GM12892 (cell line): Measurements from ENCODE around the gene GREB1.

ENCODE experiments used
- DNase-seq: peaks from one replicate; pipeline ENCODE4 v3.0.0; 2011; ENCODE audit not compliant: insufficient read length
- FAIRE-seq: peaks from 2 replicates; lab custom pipeline; 2011; peaks lifted over from hg19 to GRCh38; lab: Jason Lieb, UNC
- POLR2A ChIP-seq: IDR thresholded peaks from 2 replicates; pipeline ENCODE4 v1.6.1; 2011; ENCODE audit warnings: low read depth, low read length, control low read depth
- POLR2AphosphoS5 ChIP-seq: IDR thresholded peaks from 2 replicates; pipeline ENCODE4 v1.6.1; 2011; ENCODE audit warnings: low read depth, low read length, control low read depth
- TAF1 ChIP-seq: IDR thresholded peaks from 2 replicates; pipeline ENCODE4 v1.6.1; 2011; ENCODE audit warnings: low read depth, mild to moderate bottlenecking, control low read depth, low read length, borderline replicate concordance

GREB1 gene

GRCh38 chr2:11513319-11513718 is 20.5 kb upstream of the GREB1 start:
- TF ChIP-seq POLR2AphosphoS5 (no peak), TAF1 (no peak), POLR2A (no peak)
- DNase-seq (no peak), FAIRE-seq (no peak)

DNA sequence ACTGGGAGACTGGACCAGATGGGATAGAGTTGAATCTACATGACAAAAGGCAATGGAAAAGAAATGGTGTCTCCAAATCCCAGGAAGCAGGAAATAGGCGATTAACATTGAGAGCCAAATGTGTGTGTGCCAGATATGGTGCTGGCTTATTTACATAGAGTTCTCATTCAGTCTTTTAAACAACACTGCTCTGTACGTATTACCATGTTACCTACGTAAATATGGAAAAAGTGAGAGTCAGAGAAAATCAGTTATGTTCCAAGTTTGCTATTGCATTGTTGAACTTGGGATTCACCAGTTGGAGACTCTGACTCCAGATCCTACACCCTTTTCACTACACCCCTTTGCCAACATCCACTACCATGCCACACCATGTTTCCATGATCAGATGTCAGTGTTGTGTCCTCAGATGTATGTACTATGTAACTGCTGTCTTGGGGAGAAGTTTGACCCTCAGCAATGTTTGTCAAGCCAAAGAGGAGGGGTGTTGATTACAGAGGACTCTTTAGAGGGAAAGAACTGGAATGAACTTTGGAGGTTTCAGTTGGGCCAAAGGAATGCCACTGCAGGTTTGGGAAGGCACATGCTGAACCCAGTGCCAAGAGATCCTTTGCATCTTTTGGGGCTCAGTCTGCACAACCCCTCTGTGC is 19.6 kb upstream of the GREB1 start:
- no peak for DNase-seq
- TF ChIP-seq TAF1 (no peak), POLR2A (no peak), POLR2AphosphoS5 (no peak)
- FAIRE-seq: no peak

DNA sequence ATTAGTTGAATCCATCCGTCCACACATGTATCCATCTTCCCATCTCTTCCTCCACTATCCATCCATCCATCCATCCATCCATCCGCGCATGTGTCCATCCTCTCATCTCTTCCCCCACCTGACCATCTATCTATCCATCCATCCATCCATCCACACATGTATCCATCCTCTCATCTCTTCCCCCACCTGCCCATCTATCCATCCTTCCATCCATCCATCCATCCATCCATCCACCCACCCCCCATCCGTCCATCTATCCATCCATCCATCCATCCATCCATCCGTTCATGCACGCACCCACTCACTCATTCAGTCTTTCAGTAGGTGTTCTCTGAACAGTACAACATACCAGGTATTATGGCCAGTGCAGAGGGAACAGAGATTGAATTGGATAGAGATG is 18.9 kb upstream of the GREB1 start:
- FAIRE-seq (no peak), DNase-seq (no peak)
- no peak for TF ChIP-seq TAF1
- TF ChIP-seq POLR2AphosphoS5: no peak
- no peak for TF ChIP-seq POLR2A

DNA sequence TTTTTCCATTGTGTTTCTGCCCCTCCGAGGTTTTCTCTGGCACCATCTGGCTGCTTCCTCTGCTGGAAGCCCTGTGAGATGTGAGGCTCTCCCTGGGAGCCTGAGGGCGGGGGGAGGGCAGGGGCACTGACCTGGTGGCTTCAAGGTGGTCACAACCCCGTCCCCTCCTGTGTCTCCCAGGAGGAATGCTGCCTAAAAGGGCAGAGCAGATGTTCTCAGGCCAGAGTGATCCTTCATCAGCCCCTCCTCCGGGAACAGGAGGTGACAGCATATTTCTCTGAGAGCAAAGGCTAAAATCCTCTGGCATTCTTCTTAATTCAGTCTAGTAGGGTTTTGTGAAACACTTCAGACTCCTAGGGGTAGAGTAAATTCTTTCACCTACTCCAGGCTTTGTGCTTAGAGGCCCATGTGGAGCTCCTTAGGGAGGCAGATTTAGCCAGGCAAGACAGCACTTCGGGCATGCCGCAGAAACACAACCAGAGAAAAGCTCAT is 18.3 kb upstream of the GREB1 start:
- TF ChIP-seq POLR2A (no peak), TAF1 (no peak), POLR2AphosphoS5 (no peak)
- FAIRE-seq (no peak), DNase-seq (no peak)

DNA sequence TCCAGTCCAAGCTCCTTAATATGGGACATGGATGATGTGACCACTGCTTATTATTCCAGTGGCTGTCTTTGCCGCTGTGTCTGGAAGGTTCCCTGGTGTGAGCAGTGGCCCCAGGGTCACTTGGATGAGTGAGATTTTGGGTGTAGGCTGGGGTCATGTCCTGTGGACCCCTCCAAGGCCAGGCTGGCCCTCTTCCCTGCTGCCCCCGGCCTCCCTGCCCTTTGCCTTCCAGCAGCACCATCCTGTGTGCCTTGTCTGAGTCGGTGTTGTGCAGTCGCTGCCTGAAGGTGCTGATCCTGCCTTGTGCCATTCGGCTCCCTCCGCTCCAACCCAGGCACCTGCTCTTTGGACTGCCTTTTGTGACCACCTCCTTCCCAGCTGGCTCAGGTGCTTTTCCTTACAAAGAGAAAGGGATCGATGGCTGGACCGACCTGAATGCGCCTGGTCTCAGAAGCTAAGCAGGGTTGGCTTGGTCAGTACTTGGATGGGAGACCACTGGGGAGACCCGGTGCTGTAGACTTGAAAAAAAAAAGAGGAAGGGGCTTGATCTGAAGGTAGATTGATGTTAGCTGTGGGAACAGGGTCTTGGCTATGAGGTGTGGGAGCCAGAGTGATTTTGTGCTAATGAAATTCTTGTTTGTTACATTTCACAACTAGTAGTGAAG is 16.7 kb upstream of the GREB1 start:
- TF ChIP-seq POLR2A: no peak
- no peak for FAIRE-seq

DNA sequence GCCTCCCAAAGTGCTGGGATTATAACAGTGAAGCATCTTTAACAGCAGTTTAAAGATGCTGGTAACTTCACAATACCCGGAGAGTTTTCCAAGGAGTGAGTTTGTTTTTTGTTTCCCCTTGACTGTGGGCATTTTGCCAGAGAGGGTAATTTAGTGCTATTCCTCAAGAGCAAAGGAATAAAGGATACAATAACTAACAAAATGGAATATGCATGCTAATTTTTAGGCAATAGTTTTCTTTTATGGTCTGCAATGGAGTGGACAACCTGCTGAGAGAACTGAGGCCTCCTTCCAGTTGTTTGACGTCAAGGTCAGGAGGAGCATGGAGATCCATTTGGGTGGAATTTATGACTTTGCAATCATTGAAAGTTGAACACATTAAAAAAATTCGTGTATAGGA is 15.9 kb upstream of the GREB1 start:
- FAIRE-seq (no peak), DNase-seq (no peak)
- TF ChIP-seq POLR2AphosphoS5: no peak
- TF ChIP-seq POLR2A: no peak
- TF ChIP-seq TAF1: no peak

More for the DNA sequence above, 16.7 kb upstream of the GREB1 start:
- no peak for DNase-seq

- TF ChIP-seq POLR2AphosphoS5 (no peak), POLR2A (no peak)
- FAIRE-seq (no peak), DNase-seq (no peak)
Measured at GRCh38 chr2:11520092-11520693, 13.7 kb upstream of the GREB1 start.

GRCh38 chr2:11521775-11522174 is 12.1 kb upstream of the GREB1 start:
- no peak for FAIRE-seq
- TF ChIP-seq POLR2A (no peak), TAF1 (no peak), POLR2AphosphoS5 (no peak)

DNA sequence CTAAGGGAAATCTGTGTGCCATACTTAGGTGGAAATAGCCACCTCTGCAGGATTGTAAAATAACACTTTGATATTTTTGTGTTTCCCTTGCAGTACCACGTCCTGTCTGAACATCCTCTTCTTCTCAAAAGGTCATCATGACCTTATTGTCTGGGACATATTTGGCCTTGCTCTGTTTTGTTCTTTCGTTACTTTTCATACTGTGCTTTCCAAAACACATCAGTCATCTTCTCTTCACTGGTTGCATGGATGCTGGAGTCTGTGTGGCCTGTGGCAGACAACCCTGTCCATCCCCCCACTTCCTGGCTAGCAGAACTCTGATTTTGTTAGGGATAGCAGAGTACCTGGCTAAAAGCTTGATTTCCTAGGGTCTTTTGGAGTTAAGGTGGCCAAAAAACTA is 9.4 kb upstream of the GREB1 start:
- TF ChIP-seq POLR2AphosphoS5 (no peak), POLR2A (no peak), TAF1 (no peak)
- no peak for DNase-seq
- FAIRE-seq: no peak

More at GRCh38 chr2:11521775-11522174, 12.1 kb upstream of the GREB1 start:
- no peak for DNase-seq

- TF ChIP-seq POLR2A: no peak
- no peak for TF ChIP-seq TAF1
- no peak for TF ChIP-seq POLR2AphosphoS5
- no peak for FAIRE-seq
- DNase-seq: no peak
Measured at GRCh38 chr2:11525762-11526161, 8.1 kb upstream of the GREB1 start.

- FAIRE-seq: no peak
- TF ChIP-seq POLR2A (no peak), POLR2AphosphoS5 (no peak), TAF1 (no peak)
- no peak for DNase-seq
Measured at GRCh38 chr2:11527001-11527400, 6.8 kb upstream of the GREB1 start.

DNA sequence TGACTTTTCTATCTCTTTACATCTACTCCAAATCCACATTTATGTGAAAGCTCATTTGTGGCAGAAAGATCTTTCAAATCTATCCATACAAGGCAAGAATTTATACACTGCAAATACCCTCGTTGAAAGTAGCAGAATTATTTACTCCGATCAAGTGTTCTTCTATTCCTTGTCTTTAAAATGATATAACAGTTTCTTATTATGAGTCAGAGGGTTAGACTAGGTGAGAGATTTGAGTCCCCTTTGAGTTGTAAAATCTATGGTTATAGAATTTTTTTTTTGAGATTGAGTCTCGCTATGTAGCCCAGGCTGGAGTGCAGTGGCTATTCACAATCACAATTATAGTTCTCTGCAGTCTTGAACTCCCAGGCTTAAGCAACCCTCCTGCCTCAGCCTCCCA is 5.6 kb upstream of the GREB1 start:
- no peak for DNase-seq
- TF ChIP-seq POLR2A: no peak
- no peak for TF ChIP-seq POLR2AphosphoS5
- TF ChIP-seq TAF1: no peak
- FAIRE-seq: no peak
